ENCODE data around the gene TNS3.
"Not testable (repeated sequence)": the region's sequence is repeated elsewhere in the genome, so short reads cannot be mapped to it uniquely, and the experiment has no call there.

TNS3 gene

DNA sequence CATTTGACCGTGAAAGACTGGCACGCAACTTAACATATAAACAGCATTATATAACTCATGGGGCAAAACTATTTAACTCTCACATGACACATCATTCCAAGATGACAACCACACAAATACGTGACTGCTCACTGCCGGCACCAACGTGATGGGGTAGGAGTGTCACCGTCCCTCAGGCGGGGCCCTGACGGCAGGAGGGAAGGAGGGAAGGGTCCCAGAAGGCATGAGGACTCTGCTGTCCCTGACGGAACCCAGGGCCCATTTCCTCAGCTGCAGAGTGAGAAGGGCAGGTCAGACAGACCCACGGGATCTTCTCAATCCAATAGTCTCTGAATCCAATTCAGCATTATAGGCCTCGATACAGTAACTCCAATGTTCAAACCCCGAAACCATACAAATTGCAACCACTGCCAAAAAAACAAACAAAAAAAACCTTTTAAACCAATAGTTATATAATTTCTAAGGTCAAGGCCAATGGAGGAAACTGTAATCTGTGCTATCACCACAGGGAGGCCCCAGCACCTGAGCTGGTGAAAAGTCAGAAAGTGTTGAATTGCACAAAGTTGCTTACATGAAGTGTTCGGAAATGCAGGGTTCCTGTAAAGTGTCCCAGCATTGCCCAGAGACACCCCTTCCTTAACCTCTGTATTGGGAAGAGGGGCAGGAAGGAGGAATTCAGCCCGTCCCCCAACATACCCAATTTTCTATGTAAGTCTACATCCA is 137.4 kb downstream of the TNS3 start:
- DNase-seq: no peak

DNA sequence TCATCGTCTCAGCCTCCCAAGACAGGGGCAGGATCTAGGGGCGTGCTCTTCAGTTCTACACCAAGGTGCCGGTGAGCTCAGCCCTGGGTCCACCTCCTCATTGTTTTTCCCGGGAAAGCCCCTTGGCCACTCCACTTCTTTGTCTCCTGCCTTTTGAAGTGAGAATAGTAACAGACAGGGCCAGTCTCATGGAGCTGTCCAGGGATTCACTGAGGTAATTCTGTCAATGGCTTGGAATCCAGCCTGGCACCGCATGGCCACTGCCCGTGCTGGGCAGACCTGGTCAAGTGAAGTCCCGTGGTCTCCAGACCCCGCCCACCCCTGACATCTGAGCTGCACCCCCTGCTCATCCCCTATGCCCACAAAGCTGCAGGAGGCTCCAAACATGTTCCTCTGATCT is 138.9 kb downstream of the TNS3 start:
- DNase-seq: no peak

DNA sequence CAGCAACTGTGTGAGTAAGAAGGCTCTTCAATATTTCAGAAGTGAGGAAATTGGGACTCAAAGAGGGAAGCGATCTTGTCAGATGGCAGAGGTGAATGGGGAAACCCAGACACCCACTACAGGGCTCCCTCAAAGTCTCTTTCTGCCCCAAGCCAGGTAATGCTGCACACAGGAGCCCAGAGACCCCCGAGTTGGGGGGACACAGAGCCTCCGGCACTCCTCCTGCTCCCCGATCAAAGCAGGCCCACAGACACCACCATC is 139.4 kb downstream of the TNS3 start:
- DNase-seq: no peak

DNA sequence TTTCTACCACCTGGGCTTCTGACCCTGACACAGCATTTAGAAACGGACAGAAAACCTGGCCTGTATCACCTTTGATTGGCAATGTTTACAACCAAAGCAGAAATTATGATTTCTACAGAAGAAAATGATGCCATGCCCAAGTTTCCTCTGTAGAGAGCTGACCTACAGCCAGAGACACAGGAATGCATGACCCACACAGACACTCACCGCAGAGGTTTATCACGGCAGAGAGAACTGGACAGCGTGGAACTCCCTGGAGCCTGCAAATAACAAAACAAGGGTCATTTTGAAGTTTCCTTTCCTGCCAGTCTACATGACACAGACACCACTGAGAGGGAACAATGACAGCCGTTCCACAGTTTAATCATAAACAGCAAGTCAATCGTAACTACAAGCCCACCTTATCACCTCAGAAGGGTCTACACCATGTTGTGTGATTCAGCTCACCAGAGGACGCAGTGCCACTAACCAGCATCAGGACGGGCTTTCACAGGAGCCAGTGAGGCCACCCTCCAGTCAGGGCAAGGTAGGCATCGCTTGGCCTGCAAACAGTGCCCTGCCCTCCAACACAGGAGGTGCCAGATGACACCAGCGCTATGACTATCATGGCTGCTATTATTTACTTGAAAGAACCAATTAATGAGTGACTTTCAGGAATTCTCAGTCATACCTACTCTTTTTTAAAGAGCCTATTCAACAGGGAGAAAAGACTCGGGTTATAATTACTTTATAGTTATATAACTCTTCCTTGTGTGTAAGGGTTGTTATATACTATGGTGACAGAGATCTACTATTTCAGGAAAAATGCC is 139.9 kb downstream of the TNS3 start:
- no peak for DNase-seq

DNA sequence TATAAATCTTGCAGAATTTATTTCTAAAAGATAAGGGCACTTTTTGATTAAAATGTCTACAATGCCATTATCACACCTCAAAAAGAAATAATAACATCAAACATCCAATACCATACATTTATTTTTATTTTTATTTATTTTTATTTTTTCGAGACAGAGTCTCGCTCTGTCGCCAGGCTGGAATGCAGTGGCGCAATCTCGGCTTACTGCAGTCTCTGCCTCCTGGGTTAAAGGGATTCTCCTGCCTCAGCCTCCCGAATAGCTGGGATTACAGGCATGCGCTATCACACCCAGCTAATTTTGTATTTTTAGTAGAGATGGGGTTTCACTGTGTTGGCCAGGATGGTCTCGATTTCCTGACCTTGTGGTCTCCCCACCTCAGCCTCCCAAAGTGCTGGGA is 140.9 kb downstream of the TNS3 start:
- not testable (repeated sequence) for DNase-seq

DNA sequence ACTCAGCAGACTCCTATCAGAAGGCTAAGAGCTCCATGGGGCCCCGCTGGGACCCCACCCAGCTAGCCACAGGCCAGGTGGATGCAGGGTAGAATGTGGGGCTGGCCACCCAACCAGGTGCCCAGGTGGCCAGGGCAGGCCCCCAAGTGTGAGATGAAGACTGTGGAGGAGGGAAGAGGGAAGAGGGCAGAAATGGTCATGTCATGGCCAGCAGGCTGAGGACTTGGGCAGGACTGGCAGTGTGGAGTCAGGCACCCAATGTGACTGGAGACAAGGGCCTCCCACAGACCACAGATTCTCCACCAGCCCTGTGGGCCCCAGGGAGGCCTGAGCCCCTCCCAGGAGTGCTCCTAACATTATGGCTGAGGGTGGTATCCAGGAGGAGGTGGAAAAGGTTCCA is 141.6 kb downstream of the TNS3 start:
- DNase-seq: no peak

DNA sequence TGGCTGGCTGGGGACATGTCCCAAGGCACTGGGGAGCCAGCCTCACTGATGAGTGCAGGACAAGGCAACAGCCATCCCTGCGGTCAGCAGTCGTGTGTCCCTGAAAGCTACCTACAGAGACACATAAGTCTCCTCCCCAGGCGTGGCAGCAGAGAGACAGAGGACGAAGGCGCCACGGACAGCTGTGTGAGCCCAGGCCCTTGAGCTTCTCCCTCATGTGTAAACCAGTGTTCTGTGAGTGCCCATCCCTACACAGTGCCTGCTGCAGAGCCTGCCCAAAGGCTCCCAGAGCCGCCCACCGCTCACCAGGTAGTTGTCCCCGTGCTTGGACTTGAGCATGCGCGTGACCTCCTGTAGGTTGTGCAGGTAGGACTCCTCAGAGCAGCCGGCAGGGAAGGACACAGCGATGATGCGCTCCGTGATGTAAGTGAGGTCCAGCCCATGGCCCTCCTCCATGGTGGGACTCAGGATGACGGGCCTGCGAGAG is 142.7 kb downstream of the TNS3 start:
- DNase-seq: no peak

DNA sequence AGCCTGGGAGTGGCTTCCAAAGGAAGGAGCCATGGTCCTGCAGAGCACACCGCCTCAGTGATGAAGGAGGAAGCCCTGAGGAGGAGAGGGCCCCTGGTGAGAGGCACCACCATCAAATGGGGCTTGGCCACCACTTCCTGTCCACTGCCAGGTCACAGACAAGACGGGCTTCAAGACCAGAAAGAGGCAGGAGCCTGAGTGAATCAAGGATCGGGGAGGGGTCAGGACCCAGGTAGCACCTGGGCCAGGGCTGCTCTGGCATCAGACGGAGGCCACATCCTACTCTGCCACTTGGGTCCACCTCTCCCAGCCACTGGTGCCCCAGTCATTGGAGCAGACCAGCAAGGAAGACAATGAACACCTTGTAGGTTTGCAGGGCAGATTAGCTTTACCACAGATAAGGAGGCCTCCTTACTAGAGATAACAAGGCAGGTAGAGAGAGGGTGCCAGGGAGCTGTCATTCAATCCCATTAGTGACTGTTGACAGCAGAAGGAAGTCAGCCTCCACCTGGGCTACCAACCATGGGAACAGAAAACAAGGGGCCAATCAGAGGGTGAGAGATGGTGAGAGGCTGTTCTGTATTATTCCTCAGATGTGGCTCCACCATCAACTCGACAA is 143.4 kb downstream of the TNS3 start:
- DNase-seq: no peak

DNA sequence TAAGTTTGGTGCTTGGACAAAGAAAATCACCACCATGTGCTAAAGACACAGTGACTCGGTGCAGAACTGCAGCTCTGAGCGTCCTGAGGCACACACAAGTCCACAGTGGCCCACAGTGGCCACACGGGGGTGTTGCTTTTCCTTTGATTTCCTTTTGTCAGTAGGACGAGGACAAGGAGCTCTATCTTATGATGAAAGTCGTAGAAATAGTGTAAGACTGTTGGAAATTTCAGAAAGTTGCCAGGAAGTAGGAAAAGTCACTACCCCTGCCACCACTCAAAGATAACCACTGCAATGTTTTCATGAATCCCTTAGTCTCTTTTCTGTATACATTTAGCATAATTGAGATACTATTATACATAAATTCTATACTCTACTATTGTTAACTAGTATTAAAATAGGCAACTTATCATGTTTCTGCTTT is 146.0 kb downstream of the TNS3 start:
- DNase-seq: peak in 1 of 2 experiments; percentile 32

DNA sequence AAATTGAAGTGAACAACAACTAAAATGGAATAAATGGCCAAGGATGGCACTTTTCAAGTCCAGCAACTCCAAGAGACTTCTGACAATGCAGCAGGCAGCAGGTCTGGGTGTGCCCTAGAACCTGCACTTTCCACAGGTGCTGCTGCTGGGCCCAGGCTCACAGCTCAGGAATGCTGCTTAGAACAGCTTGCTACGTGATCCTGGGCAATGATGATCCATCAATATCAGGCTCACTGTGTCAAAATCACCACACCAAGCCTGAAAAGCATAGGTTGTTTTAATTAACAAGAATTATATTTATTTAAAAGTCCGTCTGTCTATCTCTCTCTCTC is 148.4 kb downstream of the TNS3 start:
- no peak for DNase-seq

DNA sequence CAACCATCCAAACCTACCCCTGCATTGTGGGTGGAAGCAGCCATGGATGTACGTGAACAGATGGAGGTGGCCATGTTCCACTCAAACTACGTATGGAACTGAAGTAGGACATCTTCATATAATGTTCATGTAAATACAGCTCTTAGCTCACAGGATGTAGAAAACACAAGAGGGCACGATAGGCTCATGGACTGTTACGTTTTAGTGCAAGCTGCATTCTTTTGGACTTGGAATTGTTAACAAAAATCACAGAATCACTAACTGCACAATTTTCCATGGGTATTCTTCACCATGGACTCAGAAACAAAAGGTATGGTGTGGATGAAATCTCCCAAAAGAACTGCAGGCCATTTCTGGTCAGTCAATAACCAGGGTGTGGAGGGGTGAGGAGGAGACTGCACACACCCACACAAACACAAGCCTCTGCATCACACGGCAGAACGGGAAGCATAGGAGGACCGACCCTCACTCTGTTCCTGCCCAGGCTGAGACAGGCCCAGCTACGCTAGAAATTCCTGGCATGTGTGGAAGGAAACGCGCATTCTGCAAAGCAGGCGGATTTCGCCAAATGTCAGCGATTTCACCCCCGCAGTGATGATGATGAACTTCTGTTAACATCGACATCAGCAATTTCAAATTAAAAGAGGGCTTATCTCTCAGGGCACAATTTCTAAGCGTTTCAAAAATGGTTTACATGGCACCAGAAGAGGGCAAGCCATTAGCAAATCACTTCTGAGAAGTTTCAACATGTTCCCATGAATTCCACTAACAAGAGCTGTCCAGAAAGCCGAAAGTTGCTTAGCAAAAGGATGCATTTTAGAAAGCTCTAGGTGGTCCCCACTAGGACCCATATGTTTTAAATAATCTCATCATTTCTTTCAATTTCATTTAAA is 149.0 kb downstream of the TNS3 start:
- no peak for DNase-seq

DNA sequence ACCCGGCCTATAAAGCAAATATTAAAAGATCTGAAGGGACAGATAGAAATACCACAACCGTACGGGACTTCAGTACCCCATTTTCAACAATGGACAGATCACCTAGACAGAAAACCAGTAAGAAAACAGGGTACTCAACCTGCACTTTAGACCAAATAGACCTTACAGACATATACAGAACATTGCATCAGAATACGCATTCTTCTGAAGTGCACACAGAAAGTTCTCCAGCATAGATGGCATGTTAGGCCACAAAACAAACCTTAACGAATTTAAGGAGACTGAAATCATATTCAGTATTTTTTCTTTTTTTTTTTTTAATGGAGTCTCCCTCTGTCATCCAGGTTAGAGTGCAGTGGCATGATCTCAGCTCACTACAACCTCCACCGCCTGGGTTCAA is 151.5 kb downstream of the TNS3 start:
- DNase-seq: no peak

DNA sequence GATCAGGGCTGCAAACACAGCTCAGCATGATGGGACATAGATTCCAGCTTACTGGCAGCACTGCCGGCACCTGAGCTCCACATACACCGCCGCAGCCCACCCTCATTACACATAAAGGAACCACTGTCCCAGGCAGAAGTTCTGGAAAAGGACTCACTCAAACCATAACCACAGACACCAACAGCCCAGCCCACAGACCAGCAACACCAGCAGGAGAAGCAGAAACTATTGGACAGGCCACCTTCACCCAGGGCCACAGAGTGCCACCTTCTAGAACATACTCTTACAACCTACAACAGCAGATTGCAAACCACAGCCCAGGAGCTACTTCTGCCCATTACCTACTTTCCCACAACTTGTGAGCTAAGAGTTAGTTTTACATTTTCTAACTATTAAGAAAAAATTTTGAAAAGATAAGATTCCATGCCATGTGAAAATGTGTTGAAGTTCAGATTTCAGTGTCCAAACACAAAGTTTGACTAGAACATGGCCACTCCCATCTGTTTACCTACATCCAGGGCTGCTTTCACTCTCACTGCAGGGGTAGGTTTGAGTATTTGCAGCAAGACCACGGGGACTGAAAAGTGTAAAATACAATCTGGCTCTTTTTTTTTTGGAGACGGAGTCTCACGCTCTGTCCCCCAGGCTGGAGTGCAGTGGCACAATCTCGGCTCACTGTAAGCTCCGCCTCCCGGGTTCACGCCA is 153.0 kb downstream of the TNS3 start:
- no peak for DNase-seq

DNA sequence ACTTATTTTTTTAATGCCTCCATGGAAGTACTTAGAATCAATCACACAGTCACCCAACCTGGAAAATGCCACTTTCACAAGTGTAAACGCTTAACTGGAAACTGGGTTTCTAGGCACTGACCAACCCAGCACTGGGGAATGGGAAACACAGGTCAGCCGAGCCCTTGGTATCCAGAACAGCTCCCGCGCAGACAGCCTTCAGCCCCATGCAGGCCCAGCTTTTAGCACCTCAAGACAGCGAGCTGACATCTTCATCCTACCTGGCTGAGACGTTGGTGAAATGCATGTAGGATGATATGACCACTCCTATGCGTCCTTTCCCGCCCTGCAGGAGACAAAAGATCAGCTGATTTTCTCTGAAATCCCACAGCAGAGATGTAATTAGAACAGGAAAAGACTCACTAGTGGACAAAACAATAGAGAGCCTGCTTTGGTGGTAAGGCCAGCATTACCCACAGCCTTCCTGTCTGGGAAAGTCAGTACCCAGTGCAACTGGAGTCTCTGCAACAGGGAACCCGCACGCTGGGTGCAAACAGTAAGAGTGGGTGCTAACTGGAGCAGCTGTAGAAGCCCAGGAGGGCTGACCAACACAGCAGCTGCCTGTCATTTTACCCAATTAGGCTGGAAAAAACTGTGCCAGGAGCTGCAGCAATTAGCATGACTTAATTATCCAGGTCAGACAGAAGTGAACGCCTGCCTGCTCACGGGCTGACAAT is 153.7 kb downstream of the TNS3 start:
- DNase-seq: no peak

DNA sequence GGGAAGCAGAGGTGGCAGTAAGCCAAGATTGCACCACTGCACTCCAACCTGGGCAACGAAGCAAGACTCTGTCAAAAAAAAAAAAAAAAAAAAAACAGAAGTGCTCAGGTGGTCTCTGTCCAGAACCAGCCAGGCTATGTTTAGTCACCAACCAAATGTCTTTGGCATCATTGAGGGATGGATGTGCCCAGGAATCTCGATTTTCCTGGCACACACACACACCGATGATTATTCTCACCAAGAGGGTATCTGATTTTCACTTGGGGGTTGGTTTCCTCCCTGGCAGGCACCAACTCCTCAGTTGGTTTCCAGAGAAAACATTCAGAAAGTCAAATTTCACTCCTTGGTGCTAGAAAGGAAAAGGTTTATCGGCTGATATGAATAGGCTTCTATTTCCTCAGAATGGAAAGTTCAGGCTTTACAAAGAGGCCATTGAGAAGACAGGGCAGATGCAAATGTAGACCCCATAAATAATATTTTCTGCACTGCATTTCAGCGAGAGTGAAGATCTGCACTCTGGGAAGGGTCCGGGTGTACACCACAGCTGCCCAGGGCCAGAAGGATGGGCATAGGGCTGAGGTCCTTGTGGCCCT is 154.8 kb downstream of the TNS3 start:
- no peak for DNase-seq

DNA sequence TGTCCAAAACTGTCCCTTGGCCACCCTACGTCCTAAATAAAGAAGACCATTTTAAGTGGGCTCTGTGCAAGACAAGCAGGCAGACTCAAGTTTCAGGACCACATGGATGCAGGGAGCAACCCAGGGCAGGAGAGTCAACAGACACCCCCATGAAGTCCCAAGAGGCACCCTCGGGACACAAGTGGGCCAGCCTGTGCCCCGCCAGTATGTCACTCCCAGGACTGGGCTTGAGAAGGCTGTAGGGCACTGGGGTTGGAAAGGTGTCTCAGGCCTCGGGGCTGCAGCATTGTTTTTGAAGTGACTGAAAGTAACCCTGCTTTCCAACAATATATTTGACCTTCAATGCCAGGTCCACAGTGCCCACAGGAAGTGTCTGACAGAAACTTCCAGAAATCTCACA is 157.4 kb downstream of the TNS3 start:
- DNase-seq: no peak

DNA sequence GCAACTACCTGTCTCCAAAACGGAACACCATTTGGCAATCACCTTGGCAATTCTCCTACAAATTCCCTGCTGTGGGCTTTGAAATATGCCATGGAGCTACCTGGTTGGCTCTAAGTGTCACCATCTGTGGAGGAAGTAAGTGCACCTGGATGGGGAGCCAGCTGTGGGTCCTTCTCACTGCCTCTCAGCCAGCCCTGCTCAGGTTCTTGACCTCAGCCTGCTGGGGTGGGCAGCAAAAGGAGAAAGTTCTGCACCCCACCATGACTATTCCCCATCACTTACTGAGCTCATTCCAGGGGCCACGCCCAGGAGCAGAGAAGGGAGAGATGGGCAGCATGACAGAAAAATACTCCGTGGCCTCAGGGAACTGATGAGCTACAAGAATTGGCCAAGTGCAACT is 158.7 kb downstream of the TNS3 start:
- DNase-seq: no peak

DNA sequence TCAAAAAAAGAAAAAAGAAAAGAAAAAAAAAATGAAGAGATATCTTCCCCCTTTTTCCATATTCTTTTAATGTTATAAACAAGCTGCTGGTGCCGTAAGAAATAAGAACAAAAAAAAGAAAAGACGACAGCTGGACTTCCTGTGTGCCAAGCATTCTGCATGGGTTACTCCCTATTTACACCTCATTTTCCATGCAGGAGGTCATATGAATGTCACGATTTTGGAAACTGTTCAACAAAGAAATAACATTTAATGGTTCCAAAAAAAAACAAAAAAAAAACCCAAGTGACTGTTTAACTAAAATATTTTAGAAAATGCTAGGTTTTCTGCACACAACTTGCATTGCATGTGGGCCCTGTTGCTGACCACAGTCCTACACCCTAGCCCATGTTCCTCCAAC is 159.3 kb downstream of the TNS3 start:
- DNase-seq: no peak

DNA sequence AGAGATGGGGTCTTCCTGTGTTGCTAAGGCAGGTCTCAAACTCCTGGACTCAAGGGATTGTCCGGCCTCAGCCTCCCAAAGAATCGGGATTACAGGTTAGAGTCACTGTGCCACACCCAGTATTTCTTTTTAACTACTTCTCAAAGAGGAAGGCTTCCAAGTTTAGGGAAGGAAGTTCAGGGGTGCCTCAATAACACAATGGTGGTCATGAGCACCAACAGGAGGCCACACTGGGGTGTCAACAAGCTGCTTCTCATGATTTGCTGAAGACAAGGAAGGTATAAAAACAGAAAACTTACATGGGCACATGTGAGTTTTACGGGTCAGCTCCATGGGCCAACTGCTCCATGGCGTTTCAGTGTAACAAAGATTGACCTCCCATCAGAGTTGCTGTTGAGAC is 160.5 kb downstream of the TNS3 start:
- DNase-seq: no peak

DNA sequence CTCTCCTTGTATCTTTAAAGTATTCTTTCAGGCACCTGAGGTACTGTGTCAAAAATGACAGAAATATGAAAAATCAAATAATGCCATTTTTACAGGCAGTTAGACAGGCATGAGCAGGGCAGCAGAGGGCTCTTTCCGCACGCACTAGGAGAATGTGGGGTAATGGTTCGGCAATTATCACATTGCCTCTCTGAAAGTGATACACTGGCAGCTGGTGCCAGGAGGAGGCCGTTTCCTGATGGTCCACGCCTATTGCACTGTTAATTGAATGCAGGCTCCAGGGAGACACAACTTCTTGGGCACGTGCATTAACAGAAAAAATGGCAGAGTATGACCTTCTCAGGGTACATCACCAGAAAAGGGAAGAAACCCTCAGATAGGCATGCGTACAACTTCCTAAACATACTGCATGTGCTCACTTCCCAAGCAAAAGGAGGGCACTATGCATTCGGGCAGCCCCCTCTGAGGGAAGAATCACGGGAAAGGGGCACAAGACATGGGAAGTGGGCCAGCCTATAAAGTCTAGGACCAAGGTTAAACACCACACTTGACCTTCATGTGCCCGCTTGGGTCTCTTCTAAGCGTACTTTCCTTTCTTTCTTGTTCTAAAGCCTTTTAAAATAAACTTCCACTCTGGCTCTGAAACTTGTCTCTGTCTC is 161.7 kb downstream of the TNS3 start:
- no peak for DNase-seq

DNA sequence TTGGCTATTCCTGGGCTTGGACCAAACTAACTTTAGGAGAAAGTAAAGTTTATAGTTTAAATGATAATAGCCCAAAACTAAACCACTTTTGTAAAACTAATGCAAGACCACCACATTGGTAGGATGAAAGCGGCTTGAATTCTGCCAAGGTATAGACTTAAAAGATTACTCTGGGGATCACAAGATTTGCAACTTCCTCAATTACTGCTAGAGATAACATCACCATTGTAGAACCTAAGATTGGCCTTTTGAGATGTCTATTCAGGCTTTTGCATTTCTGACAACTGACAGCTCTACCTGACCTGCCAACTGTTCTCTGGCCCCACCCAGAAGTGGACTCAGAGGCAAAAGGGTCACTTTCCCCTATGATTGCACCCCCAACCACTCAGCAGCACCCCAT is 162.4 kb downstream of the TNS3 start:
- DNase-seq: no peak
